Cardiac fibroblast (primary cell): ENCODE results near the gene ZFYVE16.
"Not testable (repeated sequence)": the region's sequence is repeated elsewhere in the genome, so short reads cannot be mapped to it uniquely, and the experiment has no call there.

Source experiments
- DNase-seq, 2 donors: peaks; one replicate each; pipeline versions ENCODE4 v3.0.0 to v3.0.0-alpha.2; 2010; ENCODE audit warnings: low read depth in 2 of 2
- H3K4me3 ChIP-seq, 2 donors: replicated peaks in 1 of 2; 1 replicate in 1 of 2; 2 replicates in 1 of 2; pipeline ENCODE4 v1.5.1; 2011; ENCODE audit warnings: low read depth in 2 of 2, low read length in 2 of 2, mild to moderate bottlenecking in 2 of 2, moderate library complexity in 1 of 2
- TF ChIP-seq, protein P1 (sequence below): IDR thresholded peaks from one replicate; pipeline ENCODE4 v1.5.1; 2011; ENCODE audit warnings: low read depth, mild to moderate bottlenecking, low read length, inconsistent platforms

ZFYVE16 gene

DNA sequence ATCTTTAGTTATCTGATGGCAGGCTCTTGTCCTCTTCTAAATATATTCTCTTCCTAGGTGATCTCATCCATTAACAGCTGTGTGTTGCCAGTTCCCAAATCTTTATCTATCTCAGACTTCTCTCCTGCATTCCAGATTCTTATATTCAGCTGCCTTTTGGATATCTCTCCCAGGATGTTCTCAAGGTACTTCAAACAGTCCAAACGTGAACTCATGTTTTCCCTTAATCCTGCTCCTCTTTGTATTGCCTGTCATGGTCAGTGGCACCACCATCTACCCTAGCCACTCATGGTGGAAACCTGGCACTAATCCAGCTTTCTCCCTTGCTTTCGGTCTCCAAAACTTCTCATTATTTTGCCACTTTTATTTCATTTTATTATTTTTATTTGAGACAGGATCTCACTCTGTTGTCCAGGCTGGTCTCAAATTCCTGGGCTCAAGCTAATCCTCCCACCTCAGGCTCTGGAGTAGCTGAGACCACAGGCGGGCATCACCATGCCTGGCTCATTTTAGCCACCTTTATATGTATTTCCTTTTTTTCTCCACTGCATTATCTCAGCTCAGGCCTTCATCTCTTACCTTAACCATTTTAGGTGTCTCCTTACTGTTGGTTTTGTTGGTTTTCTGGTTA, 3.8 kb downstream of the ZFYVE16 start:
- TF ChIP-seq, protein P1, sequence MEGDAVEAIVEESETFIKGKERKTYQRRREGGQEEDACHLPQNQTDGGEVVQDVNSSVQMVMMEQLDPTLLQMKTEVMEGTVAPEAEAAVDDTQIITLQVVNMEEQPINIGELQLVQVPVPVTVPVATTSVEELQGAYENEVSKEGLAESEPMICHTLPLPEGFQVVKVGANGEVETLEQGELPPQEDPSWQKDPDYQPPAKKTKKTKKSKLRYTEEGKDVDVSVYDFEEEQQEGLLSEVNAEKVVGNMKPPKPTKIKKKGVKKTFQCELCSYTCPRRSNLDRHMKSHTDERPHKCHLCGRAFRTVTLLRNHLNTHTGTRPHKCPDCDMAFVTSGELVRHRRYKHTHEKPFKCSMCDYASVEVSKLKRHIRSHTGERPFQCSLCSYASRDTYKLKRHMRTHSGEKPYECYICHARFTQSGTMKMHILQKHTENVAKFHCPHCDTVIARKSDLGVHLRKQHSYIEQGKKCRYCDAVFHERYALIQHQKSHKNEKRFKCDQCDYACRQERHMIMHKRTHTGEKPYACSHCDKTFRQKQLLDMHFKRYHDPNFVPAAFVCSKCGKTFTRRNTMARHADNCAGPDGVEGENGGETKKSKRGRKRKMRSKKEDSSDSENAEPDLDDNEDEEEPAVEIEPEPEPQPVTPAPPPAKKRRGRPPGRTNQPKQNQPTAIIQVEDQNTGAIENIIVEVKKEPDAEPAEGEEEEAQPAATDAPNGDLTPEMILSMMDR, result no peak
- H3K4me3 ChIP-seq, result no peak overlapping the region
- peak; percentile 3 to 9 for DNase-seq

GRCh38 chr5:80414113-80414512, 6.2 kb downstream of the ZFYVE16 start:
- peak; percentile 31 to 50 for DNase-seq

DNA sequence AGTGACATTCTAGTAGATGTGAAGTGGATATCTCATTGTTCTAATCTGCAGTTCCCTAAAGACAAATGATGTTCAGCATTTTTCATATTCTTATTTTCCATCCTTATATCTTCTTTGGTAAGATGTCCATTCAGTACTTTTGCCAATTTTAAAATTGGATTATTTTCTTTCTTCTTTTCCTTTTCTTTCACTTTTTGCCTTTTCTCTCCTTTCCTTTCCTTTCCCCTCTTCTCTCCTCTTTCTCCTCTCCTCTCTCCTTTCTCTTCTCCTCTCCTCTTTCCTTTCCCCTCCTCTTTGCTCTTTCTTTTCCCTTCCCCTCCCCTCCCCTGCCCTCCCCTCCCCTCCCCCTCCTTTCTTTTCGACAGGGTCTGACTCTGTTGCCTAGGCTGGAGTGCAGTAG, 10.1 kb downstream of the ZFYVE16 start:
- no peak for DNase-seq
- TF ChIP-seq, protein P1, result no peak
- H3K4me3 ChIP-seq, result no peak overlapping the region

More at GRCh38 chr5:80414113-80414512, 6.2 kb downstream of the ZFYVE16 start:
- TF ChIP-seq, protein P1, result no peak
- no peak overlapping the region for H3K4me3 ChIP-seq

GRCh38 chr5:80424365-80424764, 16.5 kb downstream of the ZFYVE16 start:
- not testable (repeated sequence) for H3K4me3 ChIP-seq, DNase-seq

DNA sequence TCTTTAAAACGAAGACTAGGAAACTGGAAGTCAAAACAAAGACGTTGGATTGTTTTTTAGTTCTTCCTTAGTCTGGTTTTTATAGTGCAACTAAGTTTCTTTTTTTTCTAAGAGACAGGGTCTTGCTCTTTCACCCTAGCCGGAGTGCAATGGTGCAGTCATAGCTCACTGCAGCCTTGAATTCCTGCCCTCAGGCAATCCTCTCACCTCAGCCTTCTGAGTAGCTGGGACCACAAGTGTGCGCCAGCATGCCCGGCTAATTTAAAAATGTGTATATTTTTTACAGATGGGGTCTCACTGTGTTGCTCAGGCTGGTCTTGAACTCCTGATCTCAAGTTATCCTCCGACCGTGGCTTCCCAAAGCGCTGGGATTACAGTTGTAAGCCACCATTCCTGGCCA, 27.6 kb downstream of the ZFYVE16 start:
- no peak overlapping the region for H3K4me3 ChIP-seq
- no peak for DNase-seq
- TF ChIP-seq, protein P1, result no peak

GRCh38 chr5:80437326-80437725, 29.5 kb downstream of the ZFYVE16 start:
- DNase-seq, result no peak
- TF ChIP-seq, protein P1, result no peak
- no peak overlapping the region for H3K4me3 ChIP-seq

GRCh38 chr5:80438739-80439138, 30.9 kb downstream of the ZFYVE16 start:
- H3K4me3 ChIP-seq, result no peak overlapping the region
- DNase-seq, result no peak
- TF ChIP-seq, protein P1, result no peak
